Embryonic facial prominence (tissue), 1 donor: ENCODE results near the gene TNK2.

Source experiments
- DNase-seq: peaks from one replicate; pipeline ENCODE4 v3.0.0-alpha.2; 2016; ENCODE audit errors: extremely low spot score

The TNK2 gene

GRCh38 chr3:195899701-195900435, 8.5 kb downstream of the TNK2 start:
- DNase-seq = no peak

- no peak for DNase-seq
Observed at GRCh38 chr3:195897853-195898415, 10.4 kb downstream of the TNK2 start.

GRCh38 chr3:195897081-195897852, 11.1 kb downstream of the TNK2 start:
- DNase-seq = no peak

DNA sequence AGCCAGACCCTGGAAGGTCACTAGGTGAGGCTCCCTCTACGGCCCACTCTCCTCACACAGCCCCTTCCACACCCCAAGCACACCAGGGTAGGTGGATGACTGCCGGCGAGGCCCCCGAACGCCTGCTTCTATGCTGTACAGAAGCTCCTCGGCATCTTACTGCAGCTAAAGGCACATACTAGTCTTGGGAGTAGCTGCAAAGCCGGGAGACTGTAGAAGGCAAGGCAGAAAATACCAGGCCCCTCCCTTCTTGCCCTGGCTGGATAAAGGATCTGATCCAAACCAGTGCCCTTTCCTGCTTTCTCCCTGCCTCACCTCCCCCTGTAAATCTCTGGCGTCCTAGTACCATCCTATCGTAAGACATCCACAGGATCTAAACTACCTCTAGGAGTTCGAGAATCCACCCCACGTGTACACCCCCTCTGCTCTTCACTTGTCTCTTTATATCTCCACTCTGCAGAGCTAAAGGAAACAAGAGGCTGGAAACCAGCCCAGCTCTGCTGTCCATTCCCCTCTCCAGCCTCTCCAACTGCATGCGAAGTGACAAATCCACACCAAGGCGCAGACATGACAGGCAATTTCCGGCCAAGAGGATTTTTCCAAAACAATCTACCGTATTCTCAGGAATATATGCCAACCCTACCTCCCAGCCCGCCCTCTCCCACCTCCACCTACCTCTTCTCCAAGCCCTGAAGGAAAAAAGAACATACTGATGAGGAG, 11.8 kb downstream of the TNK2 start:
- no peak for DNase-seq

DNA sequence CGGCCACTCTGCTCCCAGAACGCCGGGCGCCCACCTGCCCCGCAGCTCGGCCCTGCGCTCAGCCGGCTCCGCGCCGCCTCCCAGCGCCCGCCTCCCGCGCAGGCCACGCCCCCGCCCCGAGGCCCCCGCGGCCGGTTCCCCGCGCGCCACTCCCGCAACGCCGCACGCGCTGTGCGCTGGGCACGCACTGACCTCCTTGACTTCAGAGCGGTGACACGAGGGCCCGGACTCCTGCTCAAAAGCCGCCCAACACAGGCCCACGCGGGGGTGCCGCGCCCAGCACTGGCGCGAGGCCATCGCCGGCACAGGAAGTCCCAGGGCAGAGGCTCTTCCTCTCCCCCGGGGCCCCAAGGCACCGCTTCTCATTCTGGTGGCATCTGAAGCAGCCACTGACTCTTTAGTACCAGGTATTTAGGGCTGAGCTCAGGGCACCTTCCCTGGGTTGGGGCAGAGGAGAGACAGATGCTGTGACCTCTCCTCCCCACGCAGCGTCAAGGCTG, 12.4 kb downstream of the TNK2 start:
- DNase-seq = no peak

DNA sequence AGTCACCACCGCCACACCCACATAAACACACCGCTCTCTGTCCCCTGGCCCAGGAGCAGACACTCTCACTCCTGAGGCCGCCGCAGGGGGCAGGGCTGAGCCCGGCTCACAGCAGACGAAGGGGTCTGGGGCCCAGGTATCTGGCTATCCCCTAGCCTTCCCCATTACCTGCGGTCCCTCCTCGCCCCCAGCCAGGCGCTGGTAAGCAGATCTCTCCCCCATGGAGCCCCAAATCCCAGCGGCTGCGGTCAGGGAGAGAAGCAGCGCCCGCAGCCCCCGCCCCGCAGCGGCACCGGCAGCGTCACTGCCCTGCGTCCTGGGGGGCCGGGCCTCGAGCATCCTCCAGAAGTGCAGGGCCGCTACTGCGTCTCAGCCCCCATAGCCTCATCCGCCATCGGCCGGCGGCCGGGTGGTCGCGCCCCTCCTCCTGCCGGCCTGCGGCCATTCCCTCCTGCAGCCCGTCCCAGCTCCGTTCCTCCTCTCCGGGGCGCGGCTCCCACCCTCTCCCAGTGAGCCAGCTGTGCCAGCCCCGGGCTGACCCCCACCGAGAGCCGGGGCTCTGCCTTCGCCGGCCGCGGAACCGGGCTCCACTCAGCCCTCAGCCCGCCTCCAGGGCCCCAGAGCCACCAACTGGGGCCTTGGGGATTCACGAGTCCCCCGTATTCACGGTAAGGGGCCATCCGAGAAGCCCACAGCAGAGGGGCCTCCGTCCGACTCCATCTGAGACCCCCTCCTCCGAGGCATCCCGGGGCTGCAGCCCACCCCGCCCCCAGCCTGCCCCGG, 13.1 kb downstream of the TNK2 start:
- DNase-seq = no peak

DNA sequence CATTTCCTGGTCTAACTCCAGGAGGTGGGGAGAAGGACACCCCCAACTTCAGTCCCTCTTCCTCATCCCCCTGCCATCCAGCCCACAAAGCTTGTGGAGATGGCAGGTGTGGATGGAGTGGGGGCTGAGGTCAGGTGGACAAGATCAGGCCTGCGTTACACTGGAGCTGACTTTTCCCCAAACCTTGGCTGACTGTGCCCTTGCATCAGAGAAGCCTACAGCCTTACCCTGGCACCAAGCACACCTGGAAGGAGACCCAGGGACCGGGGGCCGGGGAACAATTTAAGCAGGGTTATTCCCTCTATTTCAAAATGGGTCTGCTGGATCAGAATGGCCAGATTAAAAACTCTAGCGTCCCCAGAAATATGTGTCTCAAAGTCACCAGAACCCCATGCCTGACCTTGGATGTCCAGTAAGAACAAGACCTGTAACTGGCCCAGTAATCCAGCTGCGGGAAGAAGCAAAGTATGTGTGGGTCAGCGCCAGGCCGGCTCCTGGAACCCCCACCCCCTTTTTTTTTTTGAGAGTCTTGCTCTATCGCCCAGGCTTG, 14.4 kb downstream of the TNK2 start:
- DNase-seq = no peak

DNA sequence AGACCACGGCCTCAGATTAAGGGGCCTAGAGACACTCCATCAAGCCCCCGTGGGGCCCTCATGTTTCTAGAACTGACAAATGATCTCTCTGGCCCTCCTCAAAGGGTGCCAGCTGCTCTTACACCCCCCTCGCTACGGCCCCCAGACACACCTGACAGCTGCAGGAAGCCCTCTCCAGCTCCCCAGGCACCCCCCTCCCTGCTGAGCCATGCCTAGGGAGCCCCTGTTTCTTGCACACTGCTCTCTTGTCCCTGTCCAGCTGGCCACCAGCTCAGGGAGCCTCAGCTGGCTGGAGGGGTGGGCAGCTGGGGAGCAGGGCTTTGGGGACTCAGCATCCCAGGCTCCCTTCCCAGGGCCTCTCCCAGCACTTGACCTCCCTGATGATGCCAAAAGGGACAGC, 14.8 kb downstream of the TNK2 start:
- DNase-seq = no peak

- DNase-seq = no peak
Observed at GRCh38 chr3:195893044-195893395, 15.3 kb downstream of the TNK2 start.

- no peak for DNase-seq
Observed at GRCh38 chr3:195892105-195893043, 16.0 kb downstream of the TNK2 start.

- DNase-seq = no peak
Observed at GRCh38 chr3:195891431-195892104, 16.8 kb downstream of the TNK2 start.

GRCh38 chr3:195889870-195890295, 18.5 kb downstream of the TNK2 start:
- no peak for DNase-seq

GRCh38 chr3:195888981-195889869, 19.1 kb downstream of the TNK2 start:
- DNase-seq = no peak

- DNase-seq = no peak
Observed at GRCh38 chr3:195888311-195888761, 20.0 kb downstream of the TNK2 start.

GRCh38 chr3:195887670-195888069, 20.7 kb downstream of the TNK2 start:
- DNase-seq = no peak

- DNase-seq = no peak
Observed at GRCh38 chr3:195886181-195887141, 21.9 kb downstream of the TNK2 start.
